Activated T-cell treated with anti-CD3 and anti-CD28 coated beads, Interleukin-2, amount 50 U/mL, for 24 hours (primary cell): Measurements from ENCODE around the gene SSBP2.

Experiments
- DNase-seq: peaks from one replicate; pipeline ENCODE4 v3.0.0-alpha.2; 2020
- H3K27ac Mint-ChIP-seq: 2 replicates; pipeline ENCODE4 v1.8.0; 2020; ENCODE audit warnings: mild to moderate bottlenecking, mixed read lengths
- H3K27me3 Mint-ChIP-seq: 2 replicates; pipeline ENCODE4 v1.8.0; 2020; ENCODE audit warnings: mixed read lengths
- H3K36me3 Mint-ChIP-seq: 2 replicates; pipeline ENCODE4 v1.8.0; 2020; ENCODE audit warnings: low read depth, mixed read lengths
- H3K4me1 Mint-ChIP-seq: 2 replicates; pipeline ENCODE4 v1.8.0; 2020; ENCODE audit warnings: low read depth, mixed read lengths
- H3K4me3 Mint-ChIP-seq: 2 replicates; pipeline ENCODE4 v1.8.0; 2020; ENCODE audit warnings: mild to moderate bottlenecking, moderate library complexity, mixed read lengths
- H3K9me3 Mint-ChIP-seq: 2 replicates; pipeline ENCODE4 v1.8.0; 2020; ENCODE audit warnings: mixed read lengths

The SSBP2 gene

DNA sequence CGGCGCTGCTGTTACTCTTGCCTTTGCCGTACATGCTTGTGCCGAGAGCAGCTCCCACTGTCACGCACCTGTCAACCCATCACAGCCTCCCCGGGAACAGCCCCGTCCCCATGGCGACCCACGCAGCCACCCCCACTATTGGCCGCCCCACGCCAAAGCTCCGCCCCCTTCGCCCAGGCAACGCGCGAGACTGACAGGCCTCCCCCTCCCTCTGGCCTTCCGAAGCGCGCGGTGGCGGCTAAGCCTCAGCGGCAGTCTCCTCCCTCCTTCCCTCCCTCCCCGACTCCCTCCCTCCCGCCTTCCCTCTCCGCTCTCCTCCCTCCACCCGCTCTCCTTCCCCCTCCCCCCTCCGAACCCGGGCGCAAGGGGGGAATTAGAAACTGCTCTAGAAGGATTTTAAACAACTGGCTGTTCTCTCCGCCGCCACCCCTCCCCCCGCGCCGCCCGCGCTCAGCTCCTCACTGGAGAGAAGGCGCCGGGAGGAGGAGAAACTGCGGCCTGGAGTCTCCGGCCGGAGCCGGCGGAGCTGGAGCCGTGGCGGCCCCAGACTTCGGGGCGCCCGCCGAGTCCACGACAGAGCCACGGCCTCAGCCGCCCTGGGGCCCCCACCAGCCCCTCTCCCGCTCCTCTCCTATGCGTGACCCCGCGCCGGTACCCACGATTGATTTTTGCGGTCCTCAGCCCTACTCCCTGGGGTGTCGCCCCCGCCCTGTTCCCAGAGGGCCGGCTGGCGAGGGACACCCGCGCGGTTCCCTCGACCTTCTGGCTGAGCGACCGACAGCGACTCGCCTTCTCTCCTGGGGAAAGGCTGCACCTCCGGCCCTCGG, at the start of gene SSBP2:
Gene SSBP2 (minus strand): TSS at position 89 of the 827 bp plus-strand sequence. CDS start 55 bp downstream, at position 34.
- Mint-ChIP-seq H3K9me3 (no peaks in the 10 kb centered on the region), H3K36me3 (peaks cover 3% of the 10 kb centered on the region), H3K27ac (peak within 1 kb of the TSS; percentile 92), H3K4me1 (peaks cover 30% of the 10 kb centered on the region), H3K4me3 (peak within 1 kb of the TSS; percentile 88), H3K27me3 (no peaks in the 10 kb centered on the region)
- DNase-seq: peak; percentile 99

DNA sequence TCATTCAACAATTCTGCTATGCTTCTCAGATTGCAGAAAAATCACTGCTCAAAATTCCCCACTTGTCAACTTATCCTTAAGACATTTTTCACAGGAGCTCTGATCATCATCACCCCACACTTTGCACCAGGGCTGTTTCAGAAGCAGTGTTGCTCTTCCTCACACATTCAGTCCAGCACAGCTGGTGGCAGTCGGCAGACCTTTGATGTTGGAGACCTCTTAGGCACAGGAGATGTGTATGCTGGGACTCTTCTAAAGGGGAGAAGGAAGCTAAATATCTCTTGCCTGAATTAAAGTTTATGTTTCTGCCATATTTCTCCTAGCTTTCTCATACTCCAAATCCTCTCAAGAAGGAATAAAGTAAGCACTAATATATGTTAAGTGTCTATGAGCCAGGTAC, 44.8 kb upstream of the SSBP2 start:
- Mint-ChIP-seq H3K4me1 (no peaks in the 10 kb centered on the region), H3K9me3 (no peaks in the 10 kb centered on the region), H3K27ac (no peak overlapping the region), H3K4me3 (no peak overlapping the region), H3K27me3 (no peaks in the 10 kb centered on the region), H3K36me3 (no peaks in the 10 kb centered on the region)
- no peak for DNase-seq

DNA sequence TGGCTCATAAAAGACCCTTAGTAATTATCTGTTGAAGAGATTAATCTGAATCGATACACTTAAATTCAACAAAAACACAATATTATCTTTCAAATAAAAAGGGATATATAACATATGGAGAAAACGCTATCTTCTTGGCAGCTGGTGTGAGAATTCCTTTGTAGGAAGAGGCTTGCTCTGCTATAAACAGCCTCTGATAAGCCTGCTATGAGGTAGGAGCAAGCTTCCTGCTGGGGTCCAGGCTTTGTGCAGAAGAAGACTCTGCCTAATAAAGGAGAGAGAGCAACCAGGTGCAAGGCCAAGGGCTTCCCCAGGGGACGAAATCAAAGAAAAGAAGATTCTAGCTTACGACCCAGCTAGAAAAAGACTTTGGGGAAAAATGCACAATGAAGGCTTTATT, 43.3 kb upstream of the SSBP2 start:
- no peaks in the 10 kb centered on the region for H3K4me1 Mint-ChIP-seq

DNA sequence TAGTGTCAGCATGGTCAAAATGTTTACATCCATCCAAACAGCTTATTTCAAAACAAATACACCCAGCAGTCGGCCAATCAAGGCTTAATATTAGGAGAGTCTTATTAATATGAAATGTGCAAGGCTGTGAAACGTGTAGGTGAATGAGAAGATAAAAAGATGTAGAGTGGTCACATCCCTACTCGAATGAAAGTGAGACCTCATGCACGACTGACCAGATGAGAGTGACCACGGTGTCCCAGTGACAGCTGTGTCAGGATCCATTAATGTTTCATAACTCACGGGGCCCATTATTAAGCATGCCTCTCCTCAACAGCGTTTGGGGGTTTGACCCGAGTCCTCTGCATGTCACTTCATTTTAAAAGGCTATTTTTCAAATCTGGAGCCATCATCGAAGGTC, 39.4 kb upstream of the SSBP2 start:
- H3K27ac Mint-ChIP-seq: no peak overlapping the region

More for the DNA sequence above, 43.3 kb upstream of the SSBP2 start:
- Mint-ChIP-seq H3K36me3 (no peaks in the 10 kb centered on the region), H3K9me3 (no peaks in the 10 kb centered on the region), H3K27me3 (no peaks in the 10 kb centered on the region), H3K4me3 (no peak overlapping the region), H3K27ac (no peak overlapping the region)
- no peak for DNase-seq

DNA sequence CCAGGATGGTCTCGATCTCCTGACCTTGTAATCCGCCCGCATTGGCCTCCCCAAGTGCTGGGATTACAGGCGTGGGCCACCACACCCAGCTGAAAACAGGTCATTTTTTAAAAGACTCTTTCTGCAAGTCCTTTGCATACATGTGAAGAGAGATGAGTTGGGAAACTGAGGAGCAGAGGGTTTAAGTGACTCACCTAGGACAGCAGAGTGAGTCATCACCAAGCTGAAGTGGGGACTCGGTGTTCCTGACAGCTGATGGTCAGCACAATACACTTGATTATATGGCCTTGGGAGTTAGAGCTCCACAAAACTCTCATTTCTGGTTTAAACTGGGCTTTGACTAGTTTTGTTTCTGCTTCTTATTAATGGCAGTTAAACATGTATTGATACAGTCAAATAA, 38.1 kb upstream of the SSBP2 start:
- H3K27ac Mint-ChIP-seq: no peak overlapping the region

More for the DNA sequence above, 39.4 kb upstream of the SSBP2 start:
- H3K4me1 Mint-ChIP-seq: peaks cover 6% of the 10 kb centered on the region
- H3K36me3 Mint-ChIP-seq: no peaks in the 10 kb centered on the region
- no peaks in the 10 kb centered on the region for H3K9me3 Mint-ChIP-seq
- no peaks in the 10 kb centered on the region for H3K27me3 Mint-ChIP-seq
- no peak for DNase-seq
- H3K4me3 Mint-ChIP-seq: no peak overlapping the region

DNA sequence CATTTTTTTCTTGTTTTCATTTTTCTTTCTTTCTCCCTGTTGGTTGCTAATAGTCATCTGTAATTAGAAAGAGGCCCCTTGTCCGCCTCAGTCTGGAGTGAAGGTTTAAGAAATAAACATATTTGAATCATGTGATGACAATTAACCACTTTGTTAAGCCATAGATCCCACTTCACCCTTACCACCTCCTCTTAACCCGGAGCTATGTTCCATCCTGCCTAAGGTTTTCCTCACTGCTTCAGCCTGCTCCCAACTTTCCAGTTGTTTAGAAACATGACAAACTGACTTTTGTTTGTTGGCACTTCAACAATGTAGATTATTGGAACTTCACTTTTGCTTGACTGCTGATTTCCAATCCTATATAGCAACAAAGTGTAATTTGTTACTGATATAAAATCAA, 37.4 kb upstream of the SSBP2 start:
- no peak for DNase-seq
- Mint-ChIP-seq H3K4me3 (no peak overlapping the region), H3K27ac (no peak overlapping the region), H3K27me3 (no peaks in the 10 kb centered on the region), H3K4me1 (peaks cover 6% of the 10 kb centered on the region), H3K36me3 (no peaks in the 10 kb centered on the region), H3K9me3 (no peaks in the 10 kb centered on the region)

More for the DNA sequence above, 38.1 kb upstream of the SSBP2 start:
- no peak for DNase-seq
- Mint-ChIP-seq H3K36me3 (no peaks in the 10 kb centered on the region), H3K4me1 (peaks cover 6% of the 10 kb centered on the region), H3K4me3 (no peak overlapping the region), H3K9me3 (no peaks in the 10 kb centered on the region), H3K27me3 (no peaks in the 10 kb centered on the region)

DNA sequence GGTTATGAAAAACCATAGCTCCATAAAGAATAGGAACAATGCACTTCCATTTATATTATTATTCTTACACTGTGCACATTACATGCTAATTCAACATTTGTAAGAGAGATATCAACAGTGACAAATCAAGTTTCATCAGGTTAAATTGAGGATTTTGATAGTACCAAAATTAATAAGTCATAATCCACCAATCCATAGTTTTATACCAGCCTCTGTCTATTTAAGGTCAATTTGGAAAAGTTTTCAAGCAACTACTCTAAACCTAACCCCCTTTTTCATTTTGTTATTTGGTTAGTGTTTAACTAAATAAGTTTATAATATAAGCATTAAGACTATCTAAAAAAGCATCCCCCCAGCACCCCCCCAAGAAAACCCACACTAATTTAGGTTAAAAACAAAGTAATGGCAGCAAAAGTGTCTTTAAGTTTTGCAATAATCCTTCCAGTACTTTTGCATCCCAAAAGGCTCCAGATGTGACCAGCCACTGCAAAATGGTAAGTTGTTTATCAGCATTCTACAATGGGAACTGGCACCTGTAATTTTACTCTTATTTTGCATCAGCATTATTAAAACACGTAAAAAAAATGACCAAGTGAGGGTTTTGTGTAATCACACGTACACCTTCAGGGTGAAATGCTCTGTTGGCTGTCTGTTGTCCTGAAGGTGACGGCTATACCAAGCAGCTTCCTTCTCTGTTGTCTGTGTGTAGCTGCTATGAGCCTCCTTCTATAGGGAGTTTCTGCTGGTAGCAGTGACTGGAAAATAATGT, 36.8 kb upstream of the SSBP2 start:
- H3K9me3 Mint-ChIP-seq: no peaks in the 10 kb centered on the region
- no peaks in the 10 kb centered on the region for H3K36me3 Mint-ChIP-seq
- DNase-seq: no peak
- H3K4me1 Mint-ChIP-seq: peaks cover 6% of the 10 kb centered on the region
- H3K27me3 Mint-ChIP-seq: no peaks in the 10 kb centered on the region
- no peak overlapping the region for H3K27ac Mint-ChIP-seq
- no peak overlapping the region for H3K4me3 Mint-ChIP-seq

DNA sequence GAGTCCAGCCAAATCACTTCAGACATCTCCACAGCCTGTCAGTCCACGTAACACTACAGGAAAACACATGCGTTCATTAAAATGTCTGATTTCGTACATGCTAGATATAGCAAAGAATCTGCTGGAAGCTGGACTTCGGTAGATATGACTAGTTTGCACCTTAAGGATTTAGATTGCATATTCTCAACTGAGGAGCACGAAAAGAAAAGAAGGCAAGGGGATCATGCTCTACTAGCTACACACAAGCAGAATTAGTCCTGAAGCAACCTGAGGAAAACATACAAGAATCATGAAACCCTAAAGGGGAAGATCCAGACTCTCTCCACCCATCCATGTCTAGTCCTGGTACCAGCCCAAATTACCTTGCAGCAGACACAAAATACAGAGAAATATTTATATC, 36.1 kb upstream of the SSBP2 start:
- no peak for DNase-seq
- Mint-ChIP-seq H3K9me3 (no peaks in the 10 kb centered on the region), H3K27me3 (no peaks in the 10 kb centered on the region), H3K4me1 (peaks cover 6% of the 10 kb centered on the region), H3K36me3 (no peaks in the 10 kb centered on the region), H3K27ac (no peak overlapping the region), H3K4me3 (no peak overlapping the region)

DNA sequence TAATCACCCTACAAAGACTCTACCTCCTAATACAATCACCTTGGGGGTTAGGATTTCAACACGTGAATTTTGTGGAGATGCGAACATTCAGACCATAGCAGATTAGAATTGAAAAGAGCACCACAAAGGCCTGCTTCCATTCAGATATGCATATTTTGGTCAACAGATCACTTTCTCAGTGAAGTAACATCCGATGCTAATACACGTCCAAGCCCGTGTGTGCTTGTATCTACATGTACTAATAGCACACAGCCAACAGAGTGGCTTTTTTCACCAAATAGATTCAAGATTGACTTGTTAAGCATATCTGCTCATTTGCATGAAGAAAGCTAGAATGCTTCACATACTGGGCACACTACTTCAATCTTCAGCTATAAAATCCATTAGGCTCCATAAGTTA, 35.6 kb upstream of the SSBP2 start:
- Mint-ChIP-seq H3K27me3 (no peaks in the 10 kb centered on the region), H3K36me3 (no peaks in the 10 kb centered on the region), H3K4me1 (peaks cover 6% of the 10 kb centered on the region), H3K9me3 (no peaks in the 10 kb centered on the region), H3K4me3 (no peak overlapping the region), H3K27ac (no peak overlapping the region)
- no peak for DNase-seq

DNA sequence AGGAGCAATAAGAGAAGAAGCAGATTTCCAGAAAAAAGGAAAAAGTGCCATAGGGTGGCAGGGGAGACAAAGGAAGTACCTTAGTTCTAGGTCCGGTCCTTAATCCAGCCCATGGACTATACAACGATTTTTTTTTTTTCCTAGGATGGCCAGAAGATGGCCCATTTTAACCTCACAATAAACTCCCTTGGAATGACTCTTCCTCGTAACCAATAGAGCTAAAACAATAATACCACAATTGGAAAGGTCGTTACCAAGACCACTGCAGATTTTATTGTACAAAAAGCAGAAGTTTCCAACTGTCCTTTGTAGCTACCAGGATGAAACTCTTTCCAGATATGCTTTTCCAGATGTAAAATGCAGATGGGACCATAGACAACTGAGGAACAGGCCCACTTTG, 34.4 kb upstream of the SSBP2 start:
- no peak overlapping the region for H3K27ac Mint-ChIP-seq

DNA sequence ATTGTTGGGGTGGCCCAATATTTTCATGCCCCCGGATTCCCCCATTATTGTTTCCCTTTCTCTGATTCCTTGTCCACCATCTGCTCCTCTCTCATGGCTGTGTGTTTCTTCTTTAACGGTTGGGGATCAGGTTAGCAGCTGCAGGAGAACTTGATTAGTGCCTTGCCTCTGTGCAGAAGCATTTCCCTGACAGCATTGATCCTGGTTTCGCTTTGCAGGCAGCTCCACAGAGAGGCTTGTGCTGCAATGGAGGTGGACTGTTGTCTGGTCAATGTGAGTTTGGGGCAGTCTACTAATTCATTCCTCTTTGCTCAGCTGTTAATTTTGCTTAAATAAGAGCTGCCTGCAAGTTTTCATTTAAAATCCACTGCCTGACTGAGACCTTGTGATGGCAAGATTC, 32.5 kb upstream of the SSBP2 start:
- peaks cover 1% of the 10 kb centered on the region for H3K36me3 Mint-ChIP-seq
- no peak overlapping the region for H3K27ac Mint-ChIP-seq
- H3K4me3 Mint-ChIP-seq: no peak overlapping the region
- DNase-seq: no peak
- peaks cover 25% of the 10 kb centered on the region for H3K4me1 Mint-ChIP-seq
- H3K27me3 Mint-ChIP-seq: no peaks in the 10 kb centered on the region
- no peaks in the 10 kb centered on the region for H3K9me3 Mint-ChIP-seq

More for the DNA sequence above, 34.4 kb upstream of the SSBP2 start:
- Mint-ChIP-seq H3K27me3 (no peaks in the 10 kb centered on the region), H3K4me1 (peaks cover 8% of the 10 kb centered on the region), H3K9me3 (no peaks in the 10 kb centered on the region), H3K36me3 (no peaks in the 10 kb centered on the region), H3K4me3 (no peak overlapping the region)
- no peak for DNase-seq

DNA sequence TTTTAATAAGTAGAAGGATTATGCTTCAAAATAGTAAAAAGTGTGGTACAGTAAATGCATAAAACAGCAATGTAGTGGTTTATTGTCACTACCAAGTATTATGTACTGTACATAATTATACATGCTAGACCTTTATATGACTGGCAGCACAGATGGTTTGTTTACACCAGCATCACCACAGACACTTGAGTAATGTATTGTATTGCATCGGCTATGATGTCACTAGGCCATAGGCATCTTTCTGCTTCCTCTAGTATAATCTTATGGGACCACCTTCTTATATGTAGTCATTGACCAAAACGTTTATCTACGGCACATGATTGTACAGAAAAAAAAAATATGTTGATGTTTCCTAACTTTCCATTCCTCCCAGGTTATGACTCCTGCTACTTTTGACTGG, 31.9 kb upstream of the SSBP2 start:
- H3K27ac Mint-ChIP-seq: no peak overlapping the region
- H3K27me3 Mint-ChIP-seq: no peaks in the 10 kb centered on the region
- H3K36me3 Mint-ChIP-seq: peaks cover 1% of the 10 kb centered on the region
- H3K4me3 Mint-ChIP-seq: no peak overlapping the region
- peaks cover 23% of the 10 kb centered on the region for H3K4me1 Mint-ChIP-seq
- no peak for DNase-seq
- H3K9me3 Mint-ChIP-seq: no peaks in the 10 kb centered on the region

DNA sequence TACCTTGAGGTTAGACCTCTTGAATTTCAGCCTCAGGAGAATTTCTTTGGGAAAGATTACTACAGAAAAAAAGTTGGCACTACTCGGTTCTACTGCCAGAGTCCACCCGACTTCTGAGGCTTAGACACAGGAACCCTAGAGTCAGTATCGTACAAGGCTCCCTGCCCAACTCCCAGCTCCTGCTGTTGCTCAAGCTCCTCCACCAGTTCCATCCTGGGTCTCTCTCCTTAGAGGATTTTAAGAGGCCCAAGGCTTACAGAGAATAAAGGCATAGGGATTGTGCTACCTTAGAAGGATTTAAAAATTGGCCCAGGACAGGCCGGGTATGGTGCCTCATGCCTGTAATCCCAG, 29.0 kb upstream of the SSBP2 start:
- Mint-ChIP-seq H3K36me3 (peaks cover 1% of the 10 kb centered on the region), H3K27me3 (no peaks in the 10 kb centered on the region), H3K9me3 (no peaks in the 10 kb centered on the region), H3K4me1 (peaks cover 24% of the 10 kb centered on the region), H3K27ac (peak overlapping the region; percentile 90), H3K4me3 (peak overlapping the region; percentile 81)
- DNase-seq: peak; percentile 35

DNA sequence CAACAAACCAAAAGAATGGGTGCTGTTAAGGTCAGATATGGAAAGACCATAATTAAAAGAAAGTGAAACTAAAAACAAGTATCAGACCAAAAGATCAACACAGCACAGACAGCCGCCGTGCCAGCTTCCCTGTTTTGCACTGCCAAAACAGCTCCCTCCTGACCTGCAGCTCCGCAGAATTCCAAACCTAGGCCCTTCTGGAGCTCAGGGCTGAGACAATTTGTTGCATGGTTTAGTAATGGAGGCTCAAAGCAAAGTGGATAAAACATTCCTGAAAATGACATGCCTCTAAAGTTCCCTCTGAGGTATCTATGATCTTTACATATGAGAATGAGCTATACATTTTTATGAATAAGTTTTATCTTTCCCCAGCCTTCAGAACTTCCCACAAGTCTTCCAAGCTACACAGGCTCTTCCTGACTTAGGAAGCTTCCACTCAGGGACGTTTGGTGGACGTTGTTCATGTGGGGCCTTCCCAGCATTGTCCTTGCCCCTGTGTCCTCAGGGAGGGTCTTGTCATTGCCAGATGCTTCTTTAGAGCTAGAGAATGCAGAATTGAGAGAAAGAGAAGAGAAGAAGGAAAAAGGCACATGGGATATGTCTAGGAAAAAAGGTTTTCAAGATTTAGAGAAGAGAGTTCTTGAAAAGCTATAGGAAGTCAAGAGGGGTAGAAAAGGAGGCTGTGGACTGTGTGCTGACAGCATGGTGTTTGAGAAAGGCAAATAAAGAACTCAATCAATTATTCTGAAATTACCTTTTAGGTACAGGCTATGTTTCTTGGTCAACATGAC, 28.4 kb upstream of the SSBP2 start:
- no peaks in the 10 kb centered on the region for H3K27me3 Mint-ChIP-seq
- peaks cover 1% of the 10 kb centered on the region for H3K36me3 Mint-ChIP-seq

More for the DNA sequence above, 28.4 kb upstream of the SSBP2 start:
- peak; percentile 61 for DNase-seq
- H3K4me1 Mint-ChIP-seq: peaks cover 24% of the 10 kb centered on the region
- no peaks in the 10 kb centered on the region for H3K9me3 Mint-ChIP-seq
- peak overlapping the region; percentile 81 for H3K4me3 Mint-ChIP-seq
- peak overlapping the region; percentile 90 for H3K27ac Mint-ChIP-seq
